HG03460 (cell line): ENCODE results near the gene VAC14.

Experiments used
- ATAC-seq: cut with Tn5 transposase; IDR thresholded peaks from one replicate; pipeline ENCODE4 v1.9.1; 2021; ENCODE audit not compliant: unreplicated experiment

The VAC14 gene

DNA sequence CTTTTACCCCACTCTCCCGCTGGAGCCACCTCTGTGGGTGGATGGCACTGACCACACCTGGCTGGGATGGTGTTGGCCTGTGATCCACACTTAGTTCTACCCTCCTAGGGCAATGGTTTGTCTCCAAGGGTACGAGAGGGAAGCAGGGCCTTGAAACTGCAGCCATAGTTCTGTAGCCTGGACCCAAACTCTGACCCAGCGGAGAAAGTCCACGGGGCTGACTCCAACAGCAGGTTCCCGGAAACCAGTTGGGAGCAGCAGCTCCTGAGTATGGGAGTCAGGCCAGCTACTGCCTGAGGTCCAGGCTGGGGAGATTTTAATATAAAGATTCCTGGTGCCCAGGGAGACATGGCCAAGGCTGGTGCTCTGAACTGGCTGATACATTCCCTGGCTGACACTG is 91.5 kb downstream of the VAC14 start:
- ATAC-seq = no peak

DNA sequence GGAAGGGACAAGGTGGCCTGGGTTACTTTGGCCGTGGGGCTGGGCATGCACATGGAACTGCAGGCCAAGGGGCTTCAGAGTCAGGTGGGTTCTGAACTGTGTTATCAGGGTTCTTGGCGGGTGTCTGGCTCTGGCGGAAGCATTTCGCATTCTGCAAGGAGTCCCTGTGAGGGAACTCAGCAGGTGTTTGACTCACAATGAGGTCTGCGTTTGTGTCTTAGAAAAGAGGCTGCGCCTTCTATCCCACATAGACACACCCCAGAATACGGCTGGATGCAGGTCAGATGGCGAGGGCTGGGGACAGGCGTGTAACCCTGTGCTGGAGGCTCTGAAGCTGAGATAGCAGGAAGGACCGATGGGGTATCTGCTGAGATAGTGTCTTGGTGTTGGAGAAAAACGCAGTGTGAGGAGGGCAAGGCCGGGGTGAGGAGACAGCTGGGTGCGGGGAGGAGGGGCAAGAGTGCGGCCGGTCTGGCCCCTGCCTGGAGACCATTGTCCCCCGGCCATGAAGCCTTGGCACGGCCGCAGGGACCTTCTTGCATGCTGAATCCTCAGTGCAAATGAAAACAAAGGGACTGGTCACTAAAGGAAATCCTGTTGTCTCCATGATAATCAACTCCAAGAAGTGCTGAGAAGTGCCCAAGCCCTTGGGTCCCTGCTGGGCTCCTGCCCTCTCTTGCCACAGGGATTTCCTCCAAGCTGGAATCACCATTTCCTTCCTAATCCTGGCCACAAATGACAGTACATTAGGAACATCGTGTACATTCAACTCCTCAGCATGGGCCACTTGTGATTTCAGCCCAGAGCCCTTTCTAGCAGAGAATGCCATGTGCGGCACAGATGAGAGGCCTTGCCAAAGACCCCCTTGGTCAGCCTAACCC is 92.4 kb downstream of the VAC14 start:
- no peak for ATAC-seq

DNA sequence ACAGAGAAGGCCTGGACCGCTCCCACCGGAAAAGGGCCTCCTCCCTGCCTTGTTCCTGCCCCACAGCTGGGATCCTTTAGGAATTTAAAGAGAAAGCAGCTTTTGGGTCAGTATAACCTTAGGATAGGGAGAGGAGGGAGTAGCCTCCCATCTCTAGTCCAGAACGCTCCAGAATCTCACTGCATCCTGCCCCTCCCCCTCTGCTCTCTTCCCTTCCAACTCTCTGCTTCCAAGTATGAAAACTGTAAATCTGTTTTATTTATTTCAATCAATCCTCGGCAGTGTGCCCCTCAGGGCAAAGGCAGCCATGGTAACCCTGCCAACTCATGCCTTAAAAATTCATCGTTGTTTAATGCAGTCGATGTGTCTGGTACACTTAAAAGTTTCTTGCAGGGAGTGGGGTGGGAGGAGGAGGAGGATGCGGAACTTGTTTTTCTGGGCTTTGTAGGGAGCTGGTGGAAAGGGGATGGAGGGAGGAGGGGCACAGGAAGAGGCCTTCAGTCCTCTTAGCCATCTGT is 94.0 kb downstream of the VAC14 start:
- ATAC-seq = no peak

DNA sequence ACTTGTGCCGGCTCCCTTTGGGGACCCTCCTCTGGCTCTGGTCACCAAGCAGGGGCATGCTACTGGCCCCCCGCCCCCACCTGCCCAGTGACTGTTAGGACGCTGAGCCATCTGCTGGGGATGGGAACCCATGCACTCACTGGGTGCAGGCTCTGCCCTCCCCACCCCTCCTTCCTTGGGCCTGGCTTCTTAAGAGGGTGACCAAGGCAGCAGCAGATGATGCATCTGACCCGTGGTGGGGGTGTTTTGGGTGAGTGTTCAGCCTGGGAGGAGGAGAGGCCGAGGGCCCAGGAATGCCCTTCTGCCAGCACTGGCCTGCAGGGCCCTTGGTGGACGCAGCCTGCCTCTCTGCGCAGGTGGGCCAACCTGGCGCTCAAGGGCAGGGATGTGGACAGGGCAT is 95.9 kb downstream of the VAC14 start:
- no peak for ATAC-seq

DNA sequence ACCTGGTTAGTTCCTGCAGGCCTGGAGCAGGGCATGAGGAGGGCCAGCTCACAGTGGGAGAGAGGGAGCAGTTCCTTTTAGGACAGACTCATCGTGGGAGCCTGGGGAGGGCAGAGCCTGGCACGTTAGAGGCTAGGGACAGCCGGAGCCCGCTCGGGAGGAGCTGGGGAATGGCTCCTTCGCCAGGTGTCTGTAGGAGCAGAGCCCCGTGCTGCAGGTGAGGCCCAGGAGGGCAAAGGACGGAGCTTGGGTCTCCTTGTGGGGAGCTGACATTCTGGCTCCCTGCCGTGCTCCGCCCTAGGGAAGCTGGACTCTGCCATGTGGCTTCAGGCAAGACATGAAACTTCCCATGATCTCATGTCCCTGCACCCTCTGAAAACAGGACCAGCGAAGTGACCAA is 96.4 kb downstream of the VAC14 start:
- no peak for ATAC-seq

DNA sequence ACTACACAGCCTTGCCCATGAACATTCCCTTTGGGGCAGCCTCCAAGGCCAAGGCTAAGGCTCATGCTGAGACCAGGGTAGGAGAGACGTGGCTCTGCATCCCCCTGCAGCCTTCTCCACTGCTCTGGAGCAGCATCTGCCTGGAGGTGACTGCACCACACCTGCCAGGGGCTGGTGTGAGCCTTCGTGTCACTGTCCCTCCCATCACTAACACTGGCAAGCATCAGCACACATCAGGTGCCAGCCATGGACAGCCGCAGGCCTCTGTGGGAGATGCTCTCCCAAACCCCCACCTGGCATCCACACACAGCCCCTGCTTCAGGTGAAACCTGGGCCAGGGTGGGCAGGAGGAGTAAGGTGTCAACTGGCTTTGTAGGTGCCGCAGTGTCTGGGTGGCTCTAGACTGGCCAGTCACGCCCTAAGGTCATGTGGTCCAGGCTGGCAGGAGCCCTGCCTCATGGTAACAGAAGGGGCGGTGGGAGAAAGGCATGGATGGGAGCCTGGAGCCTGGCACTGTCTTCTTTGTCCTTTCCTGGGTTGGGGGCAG is 97.0 kb downstream of the VAC14 start:
- no peak for ATAC-seq

DNA sequence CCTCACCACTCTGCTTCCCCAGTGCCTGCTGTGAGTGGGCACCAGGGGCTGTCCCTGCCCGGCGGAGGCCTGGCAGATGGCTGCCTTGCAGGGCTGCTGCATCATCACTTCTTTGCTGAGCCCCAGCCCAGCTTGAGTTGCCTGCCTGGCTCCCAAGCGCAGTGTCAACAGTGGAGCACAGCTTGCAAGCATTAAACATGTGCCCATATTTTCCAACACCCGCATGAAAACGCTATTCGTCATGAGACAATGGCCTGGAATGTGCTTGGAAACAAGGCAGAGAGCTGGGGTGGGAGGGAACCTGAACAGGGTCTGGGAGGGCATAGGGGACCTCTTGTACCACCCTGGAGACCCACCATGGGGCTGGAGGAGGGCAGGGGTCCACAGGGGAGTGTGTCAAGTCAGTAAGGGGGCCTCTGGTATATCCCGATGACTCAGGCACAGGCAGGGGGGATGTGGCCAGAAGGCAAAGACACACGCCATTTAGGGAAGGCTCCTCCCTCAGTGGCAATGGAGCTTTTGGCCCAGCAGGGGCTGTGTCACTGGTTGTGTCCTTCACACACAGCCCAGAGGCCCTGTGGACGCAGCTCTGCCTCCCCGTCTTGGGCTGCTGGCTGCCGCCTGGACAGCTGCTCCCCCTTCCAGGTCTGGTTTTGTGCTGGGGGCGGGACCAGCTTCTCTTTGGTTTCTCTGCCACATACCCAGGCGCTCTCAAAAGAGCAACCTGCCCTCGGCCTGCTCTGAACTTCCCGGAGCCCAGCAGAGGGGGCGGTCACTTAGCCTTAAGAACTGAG is 97.7 kb downstream of the VAC14 start:
- no peak for ATAC-seq

DNA sequence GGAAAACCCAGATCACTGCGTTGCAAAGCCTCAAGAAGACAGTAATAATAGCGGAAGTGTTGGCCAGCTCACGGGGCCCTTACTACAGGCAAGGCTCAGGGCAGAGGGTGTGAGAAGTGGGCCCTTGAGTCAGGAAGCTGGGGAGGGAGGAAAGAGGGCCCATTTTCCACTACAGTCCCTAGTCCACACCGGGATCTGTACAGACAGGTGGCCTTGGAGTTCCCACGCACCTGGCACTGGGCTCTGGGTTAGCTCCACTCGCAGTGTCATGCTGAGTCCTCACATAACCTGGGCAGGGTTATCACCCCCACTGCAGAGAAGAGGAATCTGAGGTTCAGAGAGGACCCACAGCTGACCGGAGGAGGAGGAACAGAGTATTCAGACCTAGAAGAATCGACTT is 98.3 kb downstream of the VAC14 start:
- ATAC-seq = no peak

DNA sequence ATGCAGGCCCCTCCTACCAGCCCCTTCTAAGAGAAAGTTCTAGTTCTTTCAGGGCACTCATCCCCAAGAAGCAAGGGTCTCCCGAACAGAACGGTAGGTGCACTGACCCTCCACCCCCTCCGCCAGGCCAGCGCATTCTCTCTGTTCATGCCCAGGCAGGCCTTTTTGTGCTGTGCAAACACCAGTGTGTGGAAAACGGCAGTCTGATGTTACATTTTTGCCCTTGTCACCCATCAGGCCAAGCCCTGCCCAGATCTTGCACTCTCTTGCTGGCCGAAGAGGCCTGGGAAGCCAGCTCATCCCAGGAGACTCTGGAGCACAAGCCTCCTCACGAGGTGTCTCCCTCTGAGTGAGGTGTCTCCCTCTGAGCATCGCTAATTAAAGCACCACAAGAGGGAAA is 99.0 kb downstream of the VAC14 start:
- no peak for ATAC-seq

DNA sequence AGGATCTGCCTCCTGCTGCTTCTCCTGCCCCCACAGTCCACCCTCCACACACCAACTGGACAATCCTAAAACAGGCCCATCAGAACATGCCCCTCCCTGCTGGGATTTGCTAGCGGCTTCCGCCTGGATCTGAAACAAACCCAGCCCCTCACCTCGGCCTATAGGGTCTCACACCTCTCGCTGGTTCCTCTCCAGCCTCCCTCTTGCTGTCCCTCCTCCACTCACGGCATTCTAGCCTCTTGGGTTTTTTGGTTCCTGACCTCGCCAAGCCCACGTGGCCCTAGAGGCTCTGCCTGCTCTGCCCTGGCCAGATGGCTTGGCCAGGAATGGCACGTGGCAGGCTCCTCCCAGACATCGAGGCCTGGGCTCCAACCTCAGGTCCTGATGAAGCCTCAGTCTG is 99.4 kb downstream of the VAC14 start:
- ATAC-seq = no peak

DNA sequence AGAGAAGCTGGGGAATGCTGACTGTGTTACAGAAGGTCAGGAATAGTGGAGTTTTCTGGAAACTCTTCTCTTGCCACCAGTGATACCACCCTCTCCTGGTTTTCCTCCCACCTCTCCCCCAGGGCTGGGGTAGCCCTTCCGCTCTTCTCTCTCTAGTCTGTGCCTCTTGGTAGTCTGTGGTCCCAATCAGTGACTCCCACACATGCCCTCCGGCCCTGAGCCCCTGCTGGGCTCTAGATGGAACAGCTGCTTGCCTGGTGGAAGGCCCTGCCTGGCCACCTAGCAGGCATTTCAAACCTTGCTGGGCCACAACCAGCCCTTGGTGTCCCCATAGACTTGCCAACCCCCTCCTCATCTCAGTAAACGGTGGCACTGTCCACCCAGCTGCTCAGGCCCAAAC is 99.9 kb downstream of the VAC14 start:
- ATAC-seq = no peak

DNA sequence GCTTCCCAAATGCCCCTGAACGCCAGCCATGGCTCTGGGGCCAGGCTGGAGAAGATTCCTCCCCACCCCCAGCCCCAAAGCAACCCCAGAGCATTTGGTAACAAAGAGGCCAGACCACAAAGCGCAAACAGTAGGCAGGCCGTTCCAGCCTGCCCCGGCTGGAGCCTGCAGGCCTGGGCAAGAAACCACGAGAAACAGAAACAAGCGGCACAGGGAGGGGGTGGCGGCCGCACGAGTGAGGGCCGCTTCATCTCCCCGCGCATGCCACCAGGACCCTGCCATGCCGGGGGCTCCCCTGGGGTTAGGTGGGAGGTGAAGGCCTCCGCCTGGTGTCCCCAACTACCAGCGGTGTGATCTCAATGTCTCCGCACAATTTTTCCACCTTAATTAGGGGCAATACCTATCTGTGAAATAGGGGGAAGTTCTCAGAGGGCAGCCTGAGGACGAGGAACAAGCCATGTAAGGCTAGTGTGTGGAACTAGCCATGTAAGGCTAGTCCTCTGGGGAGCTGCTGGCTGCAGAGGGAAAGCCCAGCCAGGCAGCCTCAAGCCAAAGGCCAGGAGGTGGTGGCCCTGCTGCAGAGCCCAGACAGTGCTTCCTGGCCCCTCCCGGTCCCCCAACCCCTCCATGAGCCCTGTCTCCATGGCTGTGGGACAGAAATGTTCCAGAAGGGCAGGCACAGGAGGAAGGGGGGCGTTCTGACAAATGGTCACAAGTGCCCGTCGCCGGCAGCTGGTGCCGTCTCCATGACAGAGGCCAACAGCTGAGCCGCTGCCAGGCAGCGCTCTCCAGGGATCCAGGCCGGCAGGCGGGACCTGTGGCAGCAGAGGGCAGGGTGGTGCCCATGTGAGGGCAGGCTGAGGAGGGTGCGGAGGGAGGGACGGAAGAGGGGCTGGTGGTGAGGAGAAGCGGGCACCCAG is 100.6 kb downstream of the VAC14 start:
- no peak for ATAC-seq

DNA sequence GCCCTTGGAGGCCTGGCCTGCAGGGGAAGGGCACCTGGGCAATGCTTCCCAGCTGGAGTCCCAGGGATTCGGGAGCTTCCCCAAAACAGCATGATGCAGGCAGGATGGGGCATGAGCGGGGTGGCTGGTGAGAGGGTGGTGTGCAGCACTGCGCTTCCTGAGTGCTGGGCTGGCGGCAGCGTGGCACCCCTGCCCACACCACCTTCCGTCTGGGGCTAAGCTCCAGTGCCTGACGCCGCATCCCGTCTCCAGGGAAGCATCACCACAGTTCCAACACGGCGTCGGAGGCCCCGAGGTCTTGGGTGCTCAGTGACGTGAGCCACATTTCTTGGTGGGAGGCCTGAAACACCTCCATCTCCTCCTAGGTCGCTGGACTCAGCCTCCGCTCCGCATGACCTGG is 101.3 kb downstream of the VAC14 start:
- no peak for ATAC-seq

DNA sequence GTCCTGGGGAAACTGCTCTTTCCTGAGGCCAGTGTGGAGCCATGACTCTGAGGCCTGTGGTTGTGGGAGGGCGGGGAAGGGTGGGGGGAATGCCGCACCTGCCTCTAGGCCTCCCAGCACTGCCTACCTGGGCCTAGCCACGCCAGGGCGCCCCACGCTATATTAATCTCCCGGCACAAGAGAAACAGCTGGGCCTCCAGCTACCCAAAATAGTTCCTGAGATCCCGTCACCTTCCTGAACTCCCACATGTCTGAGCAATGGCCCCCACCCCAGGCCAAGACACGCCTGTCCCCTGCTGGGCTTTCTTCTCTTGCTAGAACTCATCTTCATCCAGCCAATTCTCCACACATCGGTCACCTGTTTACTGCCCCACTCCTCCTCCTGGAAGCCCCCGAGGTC is 102.1 kb downstream of the VAC14 start:
- ATAC-seq = no peak

DNA sequence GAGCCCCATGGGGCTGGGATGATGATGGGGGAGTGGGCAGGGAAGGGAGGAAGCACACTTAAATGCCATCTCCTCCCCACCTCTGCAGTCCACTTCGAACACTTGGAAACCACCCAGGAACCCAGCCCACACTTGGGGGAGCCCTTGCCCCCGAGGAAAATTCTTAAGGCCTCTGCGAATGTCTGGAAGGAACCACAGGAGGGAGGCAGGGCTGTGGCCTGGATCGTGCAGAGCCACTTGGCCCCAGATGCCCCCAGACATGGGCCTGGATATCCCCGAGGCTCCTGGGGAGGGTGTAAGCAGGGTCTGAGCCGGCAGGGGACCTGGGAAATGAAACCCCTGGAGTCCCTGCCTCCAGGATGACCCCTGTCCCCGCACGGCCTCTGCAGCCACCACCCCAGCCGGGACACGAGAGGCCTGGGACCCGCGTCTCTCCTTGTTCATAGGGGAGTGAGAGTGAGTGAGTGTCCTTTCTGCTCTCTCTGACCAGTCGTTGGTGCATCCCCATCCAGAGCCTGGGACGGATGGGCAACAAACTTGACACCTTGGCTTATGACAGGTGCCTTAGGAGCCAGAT is 103.3 kb downstream of the VAC14 start:
- ATAC-seq = no peak

DNA sequence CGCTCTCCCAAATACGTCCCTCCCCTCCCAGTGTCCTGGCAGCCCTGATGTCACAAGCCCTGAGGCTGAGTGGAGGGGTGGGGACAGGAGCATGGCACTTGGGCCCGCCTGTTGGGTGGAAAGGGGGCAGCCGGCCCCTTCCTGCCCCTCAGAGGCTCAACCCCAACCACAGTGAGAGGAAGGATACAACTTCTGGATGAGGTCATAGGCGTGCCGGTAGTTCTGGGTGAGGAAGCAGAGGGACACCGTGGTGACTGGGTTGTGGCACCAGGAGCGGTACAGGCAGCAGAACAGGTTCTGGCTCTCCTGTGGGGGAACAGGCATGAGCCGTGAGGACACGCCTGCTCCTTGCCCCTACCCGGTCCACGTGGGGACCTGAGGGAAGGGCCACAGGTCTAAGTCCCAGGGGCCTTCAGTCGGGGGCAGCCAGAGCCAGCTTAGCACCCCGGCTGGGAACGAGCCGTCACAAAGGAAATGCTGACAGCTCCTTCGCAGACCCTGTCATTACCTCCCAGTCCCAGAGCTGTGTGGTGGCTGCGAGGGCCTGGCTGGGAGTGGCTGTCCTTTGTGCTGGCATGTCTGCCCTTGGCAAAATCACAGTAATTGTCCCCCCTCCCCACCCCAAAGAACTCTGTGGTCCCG is 103.9 kb downstream of the VAC14 start:
- ATAC-seq = no peak

DNA sequence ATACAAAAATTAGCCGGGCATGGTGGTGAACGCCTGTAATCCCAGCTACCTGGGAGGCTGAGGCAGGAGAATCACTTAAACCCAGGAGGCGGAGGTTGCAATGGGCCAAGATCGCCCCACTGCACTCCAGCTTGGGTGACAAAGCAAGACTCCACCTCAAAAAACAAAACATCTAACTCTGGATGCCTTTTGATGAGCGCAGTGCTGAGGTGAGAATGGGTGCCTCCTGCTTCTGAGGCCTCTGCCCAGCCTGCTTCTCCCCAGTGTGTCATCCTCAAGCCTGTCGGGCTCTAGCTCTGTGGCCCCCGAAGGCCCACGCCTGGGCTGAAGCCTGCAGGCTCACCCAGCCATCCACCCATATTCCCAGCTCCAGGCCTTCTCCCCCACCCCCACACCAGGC is 104.6 kb downstream of the VAC14 start:
- no peak for ATAC-seq

DNA sequence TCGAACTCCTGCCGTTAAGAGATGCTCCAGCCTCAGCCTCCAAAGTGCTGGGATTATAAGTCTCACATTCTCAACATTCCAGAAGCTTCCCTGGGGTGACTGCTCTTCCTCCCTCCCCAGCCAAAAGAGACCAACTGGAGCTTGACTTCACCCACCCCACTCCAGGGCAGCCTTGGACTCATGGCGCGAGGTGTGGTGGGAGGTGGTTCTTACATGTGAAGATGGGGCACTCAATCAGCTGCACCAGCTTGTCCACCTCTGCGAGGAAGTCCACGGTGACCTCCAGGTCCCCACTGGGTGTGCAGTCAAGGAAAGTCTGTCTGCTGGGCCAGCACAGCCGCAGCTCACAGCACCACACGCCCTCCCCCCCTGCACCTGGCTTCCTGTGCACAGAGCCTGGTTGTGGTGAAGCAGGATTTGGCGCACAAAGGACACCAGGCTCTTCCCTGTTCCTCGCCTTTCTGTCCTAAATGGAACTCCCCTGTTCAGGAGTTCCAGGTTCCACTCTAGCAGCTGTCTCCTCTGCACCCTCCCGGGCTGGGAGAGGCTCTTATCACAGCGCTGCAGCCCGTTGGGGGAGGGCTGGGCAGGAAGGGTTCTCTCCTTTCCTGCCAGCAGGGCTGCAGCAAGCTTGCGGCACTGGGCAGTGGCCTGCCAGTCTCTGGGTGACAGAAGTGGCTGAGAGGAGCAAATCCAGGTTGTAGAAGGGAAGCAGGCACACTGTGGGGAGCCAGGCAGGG is 105.5 kb downstream of the VAC14 start:
- ATAC-seq = no peak

DNA sequence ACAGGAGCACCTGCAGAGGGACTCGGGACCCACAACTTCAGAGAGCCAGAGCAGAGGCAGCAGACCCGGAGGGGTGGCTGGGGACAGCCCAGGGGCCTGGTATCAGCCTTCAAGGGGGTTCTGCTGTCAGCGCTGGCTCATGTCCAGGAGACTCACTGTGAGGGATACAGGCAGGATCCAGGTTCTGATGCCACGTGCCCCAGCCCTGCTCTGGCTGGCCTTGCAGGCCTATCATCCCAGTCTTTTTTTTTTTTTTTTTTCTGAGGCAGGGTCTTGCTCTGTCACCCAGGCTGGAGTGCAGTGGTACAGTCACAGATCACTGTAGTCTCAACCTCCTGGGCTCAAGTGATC is 106.1 kb downstream of the VAC14 start:
- ATAC-seq = no peak
